ENCODE measurements around the gene SMG5.
A peak's percentile ranks its signal among the peaks of the same experiment; 100 is the strongest.

The SMG5 gene

GRCh38 chr1:156298852-156299357 lies 16.3 kb upstream of the SMG5 start, which contains the start of gene VHLL:
Gene VHLL (minus strand): TSS chr1:156299307. CDS start chr1:156299189, 118 bp downstream.
- H2AFZ ChIP-seq: no peak within 1 kb of the TSS
- no peak within 1 kb of the TSS for H3K4me2 ChIP-seq (ENCODE audit: low read length)
- no peak for TF ChIP-seq CTCF (IDR thresholded peaks at IDR 0.05)
- no peak within 1 kb of the TSS for H3K9ac ChIP-seq
- no peaks in the 10 kb centered on the region for H3K9me3 ChIP-seq (ENCODE audit: control insufficient read depth, low read length)
- H3K27ac ChIP-seq: no peak within 1 kb of the TSS
- H3K4me3 ChIP-seq (ENCODE audit: low read depth, low read length): no peak within 1 kb of the TSS
- no peaks in the 10 kb centered on the region for H3K27me3 ChIP-seq (ENCODE audit: control insufficient read depth, insufficient read depth, low read length)
- no peaks in the 10 kb centered on the region for H3K36me3 ChIP-seq (ENCODE audit: control insufficient read depth, insufficient read depth, low read length)
- no peaks in the 10 kb centered on the region for H3K79me2 ChIP-seq
- H3K4me1 ChIP-seq: no peaks in the 10 kb centered on the region

- Histone ChIP-seq H3K9ac (no peak within 1 kb of the TSS), H3K9me3 (ENCODE audit: control insufficient read depth, low read length) (no peaks in the 10 kb centered on the region), H3K27ac (no peak within 1 kb of the TSS), H3K4me2 (ENCODE audit: low read length) (peak within 1 kb of the TSS; percentile 84), H3K79me2 (no peaks in the 10 kb centered on the region), H2AFZ (peak within 1 kb of the TSS; percentile 83), H3K4me1 (peaks cover 3% of the 10 kb centered on the region), H3K27me3 (ENCODE audit: control insufficient read depth, insufficient read depth, low read length) (no peaks in the 10 kb centered on the region), H3K36me3 (ENCODE audit: control insufficient read depth, insufficient read depth, low read length) (no peaks in the 10 kb centered on the region), H3K4me3 (ENCODE audit: low read depth, low read length) (peak within 1 kb of the TSS; percentile 82)
- no peak for TF ChIP-seq CTCF (IDR thresholded peaks at IDR 0.05)
Measured at GRCh38 chr1:156295391-156295947, 12.8 kb upstream of the SMG5 start, which contains the start of gene GLMP. Gene GLMP (minus strand): TSS chr1:156295679. CDS start chr1:156295645, 34 bp downstream.

GRCh38 chr1:156293895-156294294 lies 11.3 kb upstream of the SMG5 start:
- no peak for TF ChIP-seq CTCF (IDR thresholded peaks at IDR 0.05)
- Histone ChIP-seq H2AFZ (no peak overlapping the region), H3K4me3 (ENCODE audit: low read depth, low read length) (no peak overlapping the region), H3K36me3 (ENCODE audit: control insufficient read depth, insufficient read depth, low read length) (no peaks in the 10 kb centered on the region), H3K79me2 (no peaks in the 10 kb centered on the region), H3K9me3 (ENCODE audit: control insufficient read depth, low read length) (no peaks in the 10 kb centered on the region), H3K4me1 (peaks cover 3% of the 10 kb centered on the region), H3K9ac (no peak overlapping the region), H3K4me2 (ENCODE audit: low read length) (no peak overlapping the region), H3K27me3 (ENCODE audit: control insufficient read depth, insufficient read depth, low read length) (no peaks in the 10 kb centered on the region), H3K27ac (no peak overlapping the region)

- Histone ChIP-seq H3K79me2 (no peaks in the 10 kb centered on the region), H3K4me1 (peaks cover 3% of the 10 kb centered on the region), H3K9me3 (ENCODE audit: control insufficient read depth, low read length) (no peaks in the 10 kb centered on the region), H2AFZ (no peak overlapping the region), H3K9ac (no peak overlapping the region), H3K27ac (no peak overlapping the region), H3K4me2 (ENCODE audit: low read length) (no peak overlapping the region), H3K27me3 (ENCODE audit: control insufficient read depth, insufficient read depth, low read length) (no peaks in the 10 kb centered on the region), H3K36me3 (ENCODE audit: control insufficient read depth, insufficient read depth, low read length) (no peaks in the 10 kb centered on the region), H3K4me3 (ENCODE audit: low read depth, low read length) (no peak overlapping the region)
- no peak for TF ChIP-seq CTCF (IDR thresholded peaks at IDR 0.05)
Measured at GRCh38 chr1:156293098-156293434, 10.4 kb upstream of the SMG5 start.
